HG03060 (cell line): ENCODE results near the gene NHSL1.

ENCODE experiments used
- ATAC-seq: cut with Tn5 transposase; IDR thresholded peaks from one replicate; pipeline ENCODE4 v1.9.1; 2021; ENCODE audit warnings: low read depth, moderate number of reproducible peaks; ENCODE audit not compliant: unreplicated experiment

NHSL1 gene

GRCh38 chr6:138382498-138383265, 116.6 kb downstream of the NHSL1 start:
- no peak for ATAC-seq

GRCh38 chr6:138378463-138378862, 120.8 kb downstream of the NHSL1 start:
- no peak for ATAC-seq

- no peak for ATAC-seq
Observed at GRCh38 chr6:138377844-138378243, 121.5 kb downstream of the NHSL1 start, which contains the start of gene SMIM28. Gene SMIM28 (plus strand): TSS chr6:138377905. CDS start chr6:138378073, 168 bp downstream.

- ATAC-seq = no peak
Observed at GRCh38 chr6:138377042-138377441, 122.3 kb downstream of the NHSL1 start.

- no peak for ATAC-seq
Observed at GRCh38 chr6:138374815-138375214, 124.5 kb downstream of the NHSL1 start.

- ATAC-seq = no peak
Observed at GRCh38 chr6:138374230-138374629, 125.1 kb downstream of the NHSL1 start.

GRCh38 chr6:138372711-138373463, 126.4 kb downstream of the NHSL1 start:
- ATAC-seq = no peak
